ENCODE measurements around the gene TMPRSS6. TPM values are rescaled to one million over a fixed set of nuclear protein-coding genes. Genes with fewer than 3 reads are reported as not detected.

The TMPRSS6 gene
- polyA plus RNA-seq, 3 donors = not detected

DNA sequence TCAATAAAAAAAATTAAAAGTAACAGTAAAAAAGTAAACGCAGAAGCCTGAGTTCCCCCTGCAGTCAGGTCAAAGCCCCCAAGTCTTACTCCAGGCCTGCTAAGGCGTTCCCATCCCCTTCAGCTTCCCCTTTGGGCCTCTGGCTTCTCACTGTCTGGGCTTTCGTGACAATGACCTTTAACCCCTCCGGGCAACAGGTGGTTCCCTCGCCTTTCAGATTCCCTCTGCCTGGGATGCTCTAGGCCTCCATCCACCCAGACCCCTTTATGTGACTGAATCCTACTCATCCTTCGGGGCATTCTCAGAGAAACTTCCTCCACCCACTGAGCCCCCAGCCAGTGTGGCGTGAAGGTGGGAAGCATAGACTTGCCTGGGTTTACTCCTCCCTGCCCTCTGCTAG lies 82.0 kb downstream of the TMPRSS6 start:
- Histone ChIP-seq H3K4me1 (ENCODE audit: control insufficient read depth in 1 of 2, insufficient read depth in 2 of 2, low read length in 2 of 2) (peaks cover 8 to 9% of the 10 kb centered on the region in 2 donors), H3K9me3 (replicated peaks in 1 of 2; ENCODE audit: control insufficient read depth in 1 of 2, insufficient read depth in 1 of 2, low read length in 2 of 2) (no peaks in the 10 kb centered on the region), H3K79me2 (ENCODE audit: insufficient read depth, low read length) (peaks cover 2% of the 10 kb centered on the region), H3K4me3 (replicated peaks in 1 of 3; ENCODE audit: low read depth in 2 of 3, low read length in 3 of 3) (no peak overlapping the region), H3K9ac (ENCODE audit: insufficient read depth, low read length, poor library complexity, severe bottlenecking) (no peak overlapping the region), H3K36me3 (replicated peaks in 1 of 2; ENCODE audit: control insufficient read depth in 1 of 2, insufficient read depth in 2 of 2, low read length in 2 of 2) (peaks cover 31 to 61% of the 10 kb centered on the region in 2 donors), H3K4me2 (replicated peaks; ENCODE audit: extremely low read depth, low read length, poor library complexity, severe bottlenecking) (no peak overlapping the region), H4K20me1 (ENCODE audit: insufficient read depth, low read length) (peaks cover 3% of the 10 kb centered on the region), H3K27me3 (ENCODE audit: control insufficient read depth in 2 of 2, insufficient read depth in 2 of 2, low read length in 2 of 2) (no peaks in the 10 kb centered on the region), H3K27ac (ENCODE audit: low read depth in 1 of 2, low read length in 2 of 2) (no peak overlapping the region), H2AFZ (ENCODE audit: insufficient read depth, low read depth, low read length, poor library complexity, severe bottlenecking) (no peak overlapping the region)
- TF ChIP-seq, protein P1, sequence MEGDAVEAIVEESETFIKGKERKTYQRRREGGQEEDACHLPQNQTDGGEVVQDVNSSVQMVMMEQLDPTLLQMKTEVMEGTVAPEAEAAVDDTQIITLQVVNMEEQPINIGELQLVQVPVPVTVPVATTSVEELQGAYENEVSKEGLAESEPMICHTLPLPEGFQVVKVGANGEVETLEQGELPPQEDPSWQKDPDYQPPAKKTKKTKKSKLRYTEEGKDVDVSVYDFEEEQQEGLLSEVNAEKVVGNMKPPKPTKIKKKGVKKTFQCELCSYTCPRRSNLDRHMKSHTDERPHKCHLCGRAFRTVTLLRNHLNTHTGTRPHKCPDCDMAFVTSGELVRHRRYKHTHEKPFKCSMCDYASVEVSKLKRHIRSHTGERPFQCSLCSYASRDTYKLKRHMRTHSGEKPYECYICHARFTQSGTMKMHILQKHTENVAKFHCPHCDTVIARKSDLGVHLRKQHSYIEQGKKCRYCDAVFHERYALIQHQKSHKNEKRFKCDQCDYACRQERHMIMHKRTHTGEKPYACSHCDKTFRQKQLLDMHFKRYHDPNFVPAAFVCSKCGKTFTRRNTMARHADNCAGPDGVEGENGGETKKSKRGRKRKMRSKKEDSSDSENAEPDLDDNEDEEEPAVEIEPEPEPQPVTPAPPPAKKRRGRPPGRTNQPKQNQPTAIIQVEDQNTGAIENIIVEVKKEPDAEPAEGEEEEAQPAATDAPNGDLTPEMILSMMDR (IDR thresholded peaks at IDR 0.05) = no peak
- DNase-seq = no peak
- Mint-ChIP-seq H3K27ac (no peak overlapping the region), H3K9me3 (no peaks in the 10 kb centered on the region), H3K27me3 (ENCODE audit: low read depth in 3 of 3) (peaks cover 0 to 4% (median 1%) of the 10 kb centered on the region in 3 donors), H3K4me1 (peaks cover 12% of the 10 kb centered on the region), H3K4me3 (no peak overlapping the region), H3K36me3 (peaks cover 36 to 51% of the 10 kb centered on the region in 2 donors)
- intact Hi-C loops (cut with micrococcal nuclease) = no loop called here
- WGBS (ENCODE audit: insufficient coverage) = 95% methylated on average over 7 of the region's 7 CpGs

DNA sequence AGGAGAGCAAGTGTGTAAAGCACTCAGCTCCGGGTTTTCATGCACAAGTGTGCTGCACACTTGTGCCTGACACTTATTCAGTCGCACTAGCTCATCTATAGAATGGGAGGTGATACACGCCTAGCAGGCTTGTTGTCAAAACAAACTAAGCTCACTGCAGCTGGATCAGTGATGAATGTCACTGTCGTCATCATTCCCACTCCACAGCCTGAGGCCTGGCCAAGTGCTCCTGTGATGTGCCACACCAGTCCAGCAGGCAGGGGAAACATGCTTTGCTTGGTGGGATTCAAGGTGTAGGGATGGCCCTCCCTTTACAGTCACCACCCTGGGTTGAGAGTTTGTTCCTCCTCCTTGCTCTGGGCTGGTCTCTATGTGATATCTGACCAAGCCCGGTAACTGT lies 83.2 kb downstream of the TMPRSS6 start:
- Mint-ChIP-seq H3K9me3 (no peaks in the 10 kb centered on the region), H3K36me3 (peaks cover 36 to 50% of the 10 kb centered on the region in 2 donors), H3K27ac (peak overlapping the region in 1 of 7 donors; percentile 46), H3K4me1 (peaks cover 11% of the 10 kb centered on the region), H3K4me3 (no peak overlapping the region), H3K27me3 (ENCODE audit: low read depth in 3 of 3) (peaks cover 0 to 2% (median 1%) of the 10 kb centered on the region in 3 donors)
- TF ChIP-seq, protein P1 (IDR thresholded peaks at IDR 0.05) = no peak
- Histone ChIP-seq H3K9ac (ENCODE audit: insufficient read depth, low read length, poor library complexity, severe bottlenecking) (no peak overlapping the region), H3K4me2 (replicated peaks; ENCODE audit: extremely low read depth, low read length, poor library complexity, severe bottlenecking) (no peak overlapping the region), H3K4me3 (replicated peaks in 1 of 3; ENCODE audit: low read depth in 2 of 3, low read length in 3 of 3) (no peak overlapping the region), H3K79me2 (ENCODE audit: insufficient read depth, low read length) (peaks cover 5% of the 10 kb centered on the region), H3K4me1 (ENCODE audit: control insufficient read depth in 1 of 2, insufficient read depth in 2 of 2, low read length in 2 of 2) (peaks cover 0 to 4% of the 10 kb centered on the region in 2 donors), H2AFZ (ENCODE audit: insufficient read depth, low read depth, low read length, poor library complexity, severe bottlenecking) (no peak overlapping the region), H3K27ac (ENCODE audit: low read depth in 1 of 2, low read length in 2 of 2) (no peak overlapping the region), H3K36me3 (replicated peaks in 1 of 2; ENCODE audit: control insufficient read depth in 1 of 2, insufficient read depth in 2 of 2, low read length in 2 of 2) (peaks cover 31 to 61% of the 10 kb centered on the region in 2 donors), H3K9me3 (replicated peaks in 1 of 2; ENCODE audit: control insufficient read depth in 1 of 2, insufficient read depth in 1 of 2, low read length in 2 of 2) (no peaks in the 10 kb centered on the region), H3K27me3 (ENCODE audit: control insufficient read depth in 2 of 2, insufficient read depth in 2 of 2, low read length in 2 of 2) (no peaks in the 10 kb centered on the region), H4K20me1 (ENCODE audit: insufficient read depth, low read length) (peaks cover 8% of the 10 kb centered on the region)
- WGBS (ENCODE audit: insufficient coverage) = 100% methylated on average over 3 of the region's 5 CpGs
- no peak for DNase-seq
- intact Hi-C loops (cut with micrococcal nuclease) = no loop called here

Data from CD14-positive monocyte (primary cell).